ENCODE results near the gene OR6T1. TPM values are rescaled to one million over a fixed set of nuclear protein-coding genes. Genes with fewer than 3 reads are reported as not detected.

The OR6T1 gene, protein sequence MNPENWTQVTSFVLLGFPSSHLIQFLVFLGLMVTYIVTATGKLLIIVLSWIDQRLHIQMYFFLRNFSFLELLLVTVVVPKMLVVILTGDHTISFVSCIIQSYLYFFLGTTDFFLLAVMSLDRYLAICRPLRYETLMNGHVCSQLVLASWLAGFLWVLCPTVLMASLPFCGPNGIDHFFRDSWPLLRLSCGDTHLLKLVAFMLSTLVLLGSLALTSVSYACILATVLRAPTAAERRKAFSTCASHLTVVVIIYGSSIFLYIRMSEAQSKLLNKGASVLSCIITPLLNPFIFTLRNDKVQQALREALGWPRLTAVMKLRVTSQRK
- total RNA-seq: not detected in 2 replicates
- long read RNA-seq: 0 reads

DNA sequence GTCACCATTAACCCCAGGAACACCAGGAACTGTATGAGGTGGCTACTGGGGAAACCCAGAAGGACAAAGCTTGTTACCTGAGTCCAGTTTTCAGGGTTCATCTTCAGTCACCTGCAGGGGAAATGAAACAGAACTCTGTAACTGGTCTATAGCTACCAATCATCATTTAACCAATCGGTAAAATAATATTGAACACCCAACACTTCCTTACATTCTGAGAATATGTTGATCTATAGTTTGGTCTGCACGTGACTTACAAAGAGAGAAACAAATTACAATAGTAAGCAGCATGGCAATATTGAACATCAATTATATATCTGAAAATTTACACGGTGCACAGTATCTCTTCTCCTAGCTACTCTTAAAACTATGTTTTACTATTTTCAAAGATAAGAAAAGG, at the start of gene OR6T1:
OR6T1 (minus strand) TSS at position 101 of the 400 bp plus-strand sequence; CDS start at position 101, 0 bp downstream.
- TF ChIP-seq, protein P1, sequence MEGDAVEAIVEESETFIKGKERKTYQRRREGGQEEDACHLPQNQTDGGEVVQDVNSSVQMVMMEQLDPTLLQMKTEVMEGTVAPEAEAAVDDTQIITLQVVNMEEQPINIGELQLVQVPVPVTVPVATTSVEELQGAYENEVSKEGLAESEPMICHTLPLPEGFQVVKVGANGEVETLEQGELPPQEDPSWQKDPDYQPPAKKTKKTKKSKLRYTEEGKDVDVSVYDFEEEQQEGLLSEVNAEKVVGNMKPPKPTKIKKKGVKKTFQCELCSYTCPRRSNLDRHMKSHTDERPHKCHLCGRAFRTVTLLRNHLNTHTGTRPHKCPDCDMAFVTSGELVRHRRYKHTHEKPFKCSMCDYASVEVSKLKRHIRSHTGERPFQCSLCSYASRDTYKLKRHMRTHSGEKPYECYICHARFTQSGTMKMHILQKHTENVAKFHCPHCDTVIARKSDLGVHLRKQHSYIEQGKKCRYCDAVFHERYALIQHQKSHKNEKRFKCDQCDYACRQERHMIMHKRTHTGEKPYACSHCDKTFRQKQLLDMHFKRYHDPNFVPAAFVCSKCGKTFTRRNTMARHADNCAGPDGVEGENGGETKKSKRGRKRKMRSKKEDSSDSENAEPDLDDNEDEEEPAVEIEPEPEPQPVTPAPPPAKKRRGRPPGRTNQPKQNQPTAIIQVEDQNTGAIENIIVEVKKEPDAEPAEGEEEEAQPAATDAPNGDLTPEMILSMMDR (IDR thresholded peaks at IDR 0.05): no peak
- Mint-ChIP-seq H3K27ac (ENCODE audit: unreplicated experiment) (no peak within 1 kb of the TSS), H3K36me3 (ENCODE audit: unreplicated experiment) (no peaks in the 10 kb centered on the region), H3K4me1 (ENCODE audit: unreplicated experiment) (no peaks in the 10 kb centered on the region), H3K9me3 (ENCODE audit: unreplicated experiment) (peaks cover 6% of the 10 kb centered on the region), H3K4me3 (ENCODE audit: unreplicated experiment) (no peak within 1 kb of the TSS), H3K27me3 (ENCODE audit: unreplicated experiment) (peaks cover 8% of the 10 kb centered on the region)
- no peak for DNase-seq (ENCODE audit: extremely low spot score, unreplicated experiment)

DNA sequence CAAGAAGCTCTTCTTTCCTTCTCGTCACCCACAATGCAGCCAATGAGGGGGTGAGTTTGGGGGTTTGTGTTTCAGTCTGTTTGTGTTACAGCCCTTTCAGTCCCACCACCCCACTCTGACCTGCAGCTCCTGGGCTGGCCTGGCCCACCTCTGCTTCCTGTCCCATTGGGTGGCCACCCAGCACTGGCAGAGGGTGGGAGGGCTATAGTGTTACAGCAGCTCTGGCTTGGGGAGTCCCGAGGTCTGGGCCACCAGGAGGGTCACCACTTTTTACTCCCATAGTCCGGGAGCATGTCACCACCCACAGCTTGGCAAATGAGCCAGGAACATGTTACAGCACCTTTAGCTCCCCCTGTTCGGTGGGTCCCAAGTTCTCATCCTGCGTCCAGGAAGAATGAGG, 35.7 kb upstream of the OR6T1 start:
- DNase-seq (ENCODE audit: extremely low spot score, unreplicated experiment): no peak
- Mint-ChIP-seq H3K27ac (ENCODE audit: unreplicated experiment) (no peak overlapping the region), H3K27me3 (ENCODE audit: unreplicated experiment) (peaks cover 4% of the 10 kb centered on the region), H3K4me3 (ENCODE audit: unreplicated experiment) (no peak overlapping the region), H3K4me1 (ENCODE audit: unreplicated experiment) (peaks cover 3% of the 10 kb centered on the region), H3K9me3 (ENCODE audit: unreplicated experiment) (peaks cover 16% of the 10 kb centered on the region), H3K36me3 (ENCODE audit: unreplicated experiment) (no peaks in the 10 kb centered on the region)
- TF ChIP-seq, protein P1 (IDR thresholded peaks at IDR 0.05): no peak

DNA sequence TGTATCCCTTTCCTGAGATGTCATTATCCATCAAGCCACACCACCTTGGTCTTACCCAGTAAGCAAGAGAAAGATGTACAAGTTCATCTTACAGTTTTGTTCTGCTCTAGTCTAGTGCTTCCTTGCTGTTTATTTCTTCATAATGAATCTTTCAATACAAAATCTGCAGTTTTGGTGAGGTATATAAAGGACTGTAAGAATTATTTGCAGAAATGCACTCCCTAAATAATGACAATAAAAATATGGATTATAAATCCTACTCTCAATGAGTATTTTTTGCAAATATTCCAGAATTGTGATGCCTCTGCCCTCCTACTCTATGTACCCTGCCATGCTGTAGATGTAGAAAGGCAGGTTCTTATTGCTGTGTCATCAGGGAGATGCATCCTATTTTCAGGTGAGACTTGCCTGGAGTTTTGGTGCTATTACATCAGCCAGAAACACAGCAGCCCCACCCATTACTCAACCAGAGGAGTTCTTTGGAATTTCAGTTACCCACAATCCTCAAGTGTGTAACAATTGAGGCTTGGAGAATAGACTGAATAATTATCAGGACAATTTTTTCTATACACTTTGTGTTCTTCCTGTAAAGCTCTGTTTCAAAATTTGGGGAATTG, 34.2 kb upstream of the OR6T1 start, which contains the start of gene OR10S1:
OR10S1 (minus strand) TSS at position 51 of the 617 bp plus-strand sequence. CDS start 117 bp downstream, outside the sequence.
- Mint-ChIP-seq H3K27ac (ENCODE audit: unreplicated experiment) (no peak within 1 kb of the TSS), H3K27me3 (ENCODE audit: unreplicated experiment) (peaks cover 4% of the 10 kb centered on the region), H3K9me3 (ENCODE audit: unreplicated experiment) (peaks cover 13% of the 10 kb centered on the region), H3K36me3 (ENCODE audit: unreplicated experiment) (no peaks in the 10 kb centered on the region), H3K4me1 (ENCODE audit: unreplicated experiment) (peaks cover 13% of the 10 kb centered on the region), H3K4me3 (ENCODE audit: unreplicated experiment) (no peak within 1 kb of the TSS)
- TF ChIP-seq, protein P1 (IDR thresholded peaks at IDR 0.05): no peak
- DNase-seq (ENCODE audit: extremely low spot score, unreplicated experiment): no peak

DNA sequence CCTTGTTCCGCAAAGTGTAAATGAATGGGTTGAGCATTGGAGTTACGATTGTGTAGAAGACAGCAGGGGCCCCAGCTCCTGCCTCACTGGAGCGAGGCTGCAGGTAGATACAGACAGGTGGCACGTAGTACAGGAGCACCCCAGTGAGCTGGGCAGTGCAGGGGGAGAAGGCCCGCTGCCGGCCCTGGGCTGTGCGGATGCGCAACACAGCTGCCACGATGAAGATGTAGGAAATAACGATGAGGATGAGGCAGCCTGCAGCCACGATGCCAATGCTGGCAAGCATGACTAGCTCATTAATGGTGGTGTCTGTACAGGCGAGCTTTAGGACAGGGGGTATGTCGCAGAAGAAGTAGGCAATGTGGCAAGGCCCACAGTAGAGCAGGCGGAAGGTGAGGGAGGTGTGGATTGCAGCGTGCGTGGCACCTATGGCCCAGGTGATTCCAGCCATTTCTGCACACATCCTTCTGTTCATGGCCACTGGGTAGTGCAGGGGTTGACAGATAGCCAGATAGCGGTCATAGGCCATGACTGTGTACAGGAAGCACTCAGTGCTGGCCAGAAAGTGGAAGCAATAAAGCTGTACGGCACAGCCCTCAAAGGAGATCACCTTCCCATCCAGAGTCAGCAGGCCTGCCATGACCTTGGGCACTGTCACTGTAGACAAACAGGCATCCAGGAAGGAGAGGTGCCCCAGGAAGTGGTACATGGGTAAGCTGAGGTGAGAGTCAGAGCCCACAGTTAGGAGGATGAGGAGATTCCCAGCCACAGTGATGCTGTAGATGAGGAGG, 33.3 kb upstream of the OR6T1 start:
- Mint-ChIP-seq H3K27ac (ENCODE audit: unreplicated experiment) (no peak overlapping the region), H3K9me3 (ENCODE audit: unreplicated experiment) (peaks cover 13% of the 10 kb centered on the region), H3K36me3 (ENCODE audit: unreplicated experiment) (no peaks in the 10 kb centered on the region), H3K4me1 (ENCODE audit: unreplicated experiment) (peaks cover 13% of the 10 kb centered on the region), H3K4me3 (ENCODE audit: unreplicated experiment) (no peak overlapping the region), H3K27me3 (ENCODE audit: unreplicated experiment) (peaks cover 4% of the 10 kb centered on the region)
- TF ChIP-seq, protein P1 (IDR thresholded peaks at IDR 0.05): no peak
- no peak for DNase-seq (ENCODE audit: extremely low spot score, unreplicated experiment)

All from osteocyte (in vitro differentiated cells).